ENCODE data around the gene PPP1R3F. TPM values are rescaled to one million over a fixed set of nuclear protein-coding genes. Genes with fewer than 3 reads are reported as not detected.

The PPP1R3F gene
- total RNA-seq, 4 donors from 2014 or later: 4.2 to 10.7 (median 8.0) TPM

- H3K27me3 ChIP-seq: no peaks in the 10 kb centered on the region
- H3K27ac ChIP-seq: no peak overlapping the region
- no peaks in the 10 kb centered on the region for H3K4me1 ChIP-seq
- no peak for DNase-seq
- TF ChIP-seq CTCF (IDR thresholded peaks at IDR 0.05) (no peak), POLR2A (IDR thresholded peaks at IDR 0.05) (no peak)
- H3K36me3 ChIP-seq: peaks cover 0 to 59% (median 6%) of the 10 kb centered on the region in 3 donors
- intact Hi-C loops (cut with DNase I): no loop called here
- H3K4me3 ChIP-seq: no peak overlapping the region
- H3K9me3 ChIP-seq: no peaks in the 10 kb centered on the region
- 50% methylated on average over 1 of the region's 6 CpGs; no CpG with 5 or more reads in 1 of the 2 donors for WGBS, 2 donors
Observed at GRCh38 chrX:49249071-49249470, 20.5 kb upstream of the PPP1R3F start.

GRCh38 chrX:49249616-49250015 lies 20.0 kb upstream of the PPP1R3F start:
- Histone ChIP-seq H3K4me3 (no peak overlapping the region), H3K9me3 (no peaks in the 10 kb centered on the region), H3K4me1 (no peaks in the 10 kb centered on the region), H3K27ac (no peak overlapping the region), H3K27me3 (no peaks in the 10 kb centered on the region), H3K36me3 (peaks cover 0 to 53% (median 6%) of the 10 kb centered on the region in 3 donors)
- no peak for DNase-seq
- TF ChIP-seq POLR2A (IDR thresholded peaks at IDR 0.05) (no peak), CTCF (IDR thresholded peaks at IDR 0.05) (no peak)
- intact Hi-C loops (cut with DNase I): no loop called here
- WGBS, 2 donors: 75% methylated on average over 2 of the region's 9 CpGs; no CpG with 5 or more reads in 1 of the 2 donors

DNA sequence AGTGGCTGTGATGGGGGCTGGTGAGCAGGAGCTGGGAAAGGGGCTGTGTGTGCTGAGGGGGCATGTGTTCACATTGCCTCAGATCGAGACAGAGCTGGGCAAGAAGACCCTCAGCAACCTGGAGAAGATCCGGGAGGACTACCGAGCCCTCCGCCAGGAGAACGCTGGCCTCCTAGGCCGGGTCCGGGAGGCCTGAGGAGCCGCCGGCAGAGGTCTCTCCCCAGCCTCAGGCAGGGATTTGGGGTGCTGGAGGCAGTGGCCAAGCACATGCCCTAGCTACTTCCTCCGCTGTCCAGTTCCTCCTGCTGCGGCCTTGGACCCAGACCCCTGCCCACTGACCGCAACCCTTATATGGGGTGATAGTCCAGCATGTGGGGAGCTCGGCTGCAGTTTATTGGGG lies 19.5 kb upstream of the PPP1R3F start:
- no peak for DNase-seq
- H3K27ac ChIP-seq: no peak overlapping the region
- intact Hi-C loops (cut with DNase I): no loop called here
- 83% methylated on average over 7 of the region's 13 CpGs; no CpG with 5 or more reads in 1 of the 2 donors for WGBS, 2 donors
- no peak overlapping the region for H3K4me3 ChIP-seq
- no peaks in the 10 kb centered on the region for H3K4me1 ChIP-seq
- H3K9me3 ChIP-seq: no peaks in the 10 kb centered on the region
- peaks cover 0 to 49% (median 6%) of the 10 kb centered on the region in 3 donors for H3K36me3 ChIP-seq
- TF ChIP-seq POLR2A (IDR thresholded peaks at IDR 0.05) (no peak), CTCF (IDR thresholded peaks at IDR 0.05) (no peak)
- H3K27me3 ChIP-seq: no peaks in the 10 kb centered on the region

DNA sequence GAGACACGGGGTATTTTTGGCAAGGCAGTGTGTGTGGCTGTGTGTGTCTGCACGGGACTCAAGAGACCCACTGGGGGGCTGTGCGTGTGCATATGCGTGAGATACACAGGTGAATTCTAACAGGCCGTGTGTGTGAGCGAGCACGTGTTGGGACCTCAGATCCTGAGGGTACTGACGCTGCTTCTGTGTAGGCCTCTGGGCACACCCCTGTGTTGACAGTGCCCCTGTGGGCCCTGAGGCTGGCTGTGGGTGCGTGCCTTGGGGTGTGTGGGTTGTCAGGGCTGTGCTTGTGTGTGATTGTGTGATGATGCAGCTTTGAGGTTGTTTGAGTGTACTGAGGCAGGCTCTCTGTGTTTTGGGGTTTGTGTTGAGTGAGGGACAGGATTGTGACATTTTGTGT lies 19.0 kb upstream of the PPP1R3F start:
- Histone ChIP-seq H3K4me3 (no peak overlapping the region), H3K27ac (no peak overlapping the region), H3K4me1 (no peaks in the 10 kb centered on the region), H3K9me3 (no peaks in the 10 kb centered on the region), H3K27me3 (no peaks in the 10 kb centered on the region), H3K36me3 (peaks cover 0 to 45% (median 6%) of the 10 kb centered on the region in 3 donors)
- 82 to 100% methylated on average over 1 to 8 of the region's 9 CpGs for WGBS, 2 donors
- DNase-seq: no peak
- intact Hi-C loops (cut with DNase I): no loop called here
- no peak for TF ChIP-seq POLR2A (IDR thresholded peaks at IDR 0.05)
- TF ChIP-seq CTCF (IDR thresholded peaks at IDR 0.05): no peak

- intact Hi-C loops (cut with DNase I): no loop called here
- WGBS, 2 donors: 93% methylated on average over 5 of the region's 13 CpGs; no CpG with 5 or more reads in 1 of the 2 donors
- Histone ChIP-seq H3K27ac (no peak overlapping the region), H3K36me3 (peaks cover 0 to 40% (median 6%) of the 10 kb centered on the region in 3 donors), H3K9me3 (no peaks in the 10 kb centered on the region), H3K4me3 (no peak overlapping the region), H3K4me1 (no peaks in the 10 kb centered on the region), H3K27me3 (no peaks in the 10 kb centered on the region)
- no peak for DNase-seq
- TF ChIP-seq CTCF (IDR thresholded peaks at IDR 0.05) (no peak), POLR2A (IDR thresholded peaks at IDR 0.05) (no peak)
Observed at GRCh38 chrX:49251325-49251724, 18.3 kb upstream of the PPP1R3F start.

Measured in esophagus squamous epithelium (tissue), 5 donors.